Trophoblast cell (in vitro differentiated cells and primary cell): Measurements from ENCODE around the gene NOS2.

Experiments
- DNase-seq, 2 donors: peaks; one replicate each; pipeline ENCODE4 v3.0.0-alpha.2; 2016
- H2AFZ ChIP-seq: 2 replicates; pipeline ENCODE4 v1.6.1; 2013; ENCODE audit warnings: low read length, moderate library complexity, mild to moderate bottlenecking; ENCODE audit not compliant: insufficient read depth, poor library complexity
- H2AK5ac ChIP-seq: 2 replicates; pipeline ENCODE4 v1.6.1; 2013; ENCODE audit warnings: mild to moderate bottlenecking, low read length
- H2BK120ac ChIP-seq: 2 replicates; pipeline ENCODE4 v1.6.1; 2013; ENCODE audit warnings: low read length, mild to moderate bottlenecking, moderate library complexity; ENCODE audit not compliant: insufficient read depth, poor library complexity
- H2BK12ac ChIP-seq: 2 replicates; pipeline ENCODE4 v1.6.1; 2013; ENCODE audit warnings: mild to moderate bottlenecking, low read length, moderate library complexity
- H2BK5ac ChIP-seq: 2 replicates; pipeline ENCODE4 v1.6.1; 2013; ENCODE audit warnings: low read length, low read depth, moderate library complexity, mild to moderate bottlenecking; ENCODE audit not compliant: poor library complexity
- H3K14ac ChIP-seq: 2 replicates; pipeline ENCODE4 v1.6.1; 2013; ENCODE audit warnings: mild to moderate bottlenecking, low read length
- H3K18ac ChIP-seq: 2 replicates; pipeline ENCODE4 v1.6.1; 2013; ENCODE audit warnings: mild to moderate bottlenecking, low read length
- H3K23ac ChIP-seq: 2 replicates; pipeline ENCODE4 v1.6.1; 2013; ENCODE audit warnings: low read length
- H3K27ac ChIP-seq: 2 replicates; pipeline ENCODE4 v1.5.1; 2013; ENCODE audit warnings: low read depth, mild to moderate bottlenecking, inconsistent platforms, low read length, moderate library complexity
- H3K27me3 ChIP-seq: 2 replicates; pipeline ENCODE4 v1.6.1; 2013; ENCODE audit warnings: inconsistent platforms, mild to moderate bottlenecking, low read length, moderate library complexity; ENCODE audit not compliant: insufficient read depth
- H3K36me3 ChIP-seq, 2 experiments: 1 replicate in 1 of 2; 2 replicates in 1 of 2; pipeline ENCODE4 v1.6.1; 2013; ENCODE audit warnings: low read length in 2 of 2, mild to moderate bottlenecking in 2 of 2, moderate library complexity in 1 of 2; ENCODE audit not compliant: insufficient read depth in 2 of 2, control insufficient read depth in 1 of 2
- H3K4ac ChIP-seq: 2 replicates; pipeline ENCODE4 v1.6.1; 2013; ENCODE audit warnings: low read depth, mild to moderate bottlenecking, low read length, moderate library complexity
- H3K4me1 ChIP-seq, 2 experiments: 1 replicate in 1 of 2; 2 replicates in 1 of 2; pipeline ENCODE4 v1.6.1; 2013; ENCODE audit warnings: low read length in 2 of 2, mild to moderate bottlenecking in 2 of 2, moderate library complexity in 1 of 2; ENCODE audit not compliant: insufficient read depth in 2 of 2, control insufficient read depth in 1 of 2
- H3K4me2 ChIP-seq: 2 replicates; pipeline ENCODE4 v1.6.1; 2013; ENCODE audit warnings: inconsistent platforms, mild to moderate bottlenecking, low read length, moderate library complexity
- H3K4me3 ChIP-seq: 2 replicates; pipeline ENCODE4 v1.5.1; 2013; ENCODE audit warnings: mild to moderate bottlenecking, low read depth, low read length, inconsistent platforms
- H3K79me1 ChIP-seq: one replicate; pipeline ENCODE4 v1.6.1; 2013; ENCODE audit warnings: low read length
- H3K79me2 ChIP-seq: 2 replicates; pipeline ENCODE4 v1.6.1; 2013; ENCODE audit warnings: low read length, mild to moderate bottlenecking; ENCODE audit not compliant: control insufficient read depth, insufficient read depth, poor library complexity
- H3K9ac ChIP-seq: 2 replicates; pipeline ENCODE4 v1.6.1; 2013; ENCODE audit warnings: mild to moderate bottlenecking, low read length
- H3K9me3 ChIP-seq: 2 replicates; pipeline ENCODE4 v1.6.1; 2013; ENCODE audit warnings: low read depth, mild to moderate bottlenecking, control low read depth, inconsistent platforms, low read length; ENCODE audit not compliant: insufficient read depth
- H4K12ac ChIP-seq: 2 replicates; pipeline ENCODE4 v1.6.1; 2013; ENCODE audit warnings: low read depth, mild to moderate bottlenecking, low read length, moderate library complexity
- H4K8ac ChIP-seq: 2 replicates; pipeline ENCODE4 v1.6.1; 2013; ENCODE audit warnings: low read depth, mild to moderate bottlenecking, low read length, moderate library complexity
- H4K91ac ChIP-seq: one replicate; pipeline ENCODE4 v1.6.1; 2013; ENCODE audit warnings: low read depth, mild to moderate bottlenecking, low read length, moderate library complexity
- WGBS: extraction: QIAGEN DNeasy Blood & Tissue Kit; methylation state at CpG from one replicate; pipeline ENCODE4 v1.1.7; 2013; ENCODE audit warnings: missing lambda C conversion rate; ENCODE audit not compliant: insufficient read length, insufficient coverage; ENCODE audit errors: extremely low coverage; 5-methylcytosine and 5-hydroxymethylcytosine counted together

NOS2 gene

GRCh38 chr17:27759528-27759927 lies 40.8 kb downstream of the NOS2 start:
- Histone ChIP-seq H3K23ac (no peak overlapping the region), H3K4me1 (no peaks in the 10 kb centered on the region), H3K4ac (no peak overlapping the region), H3K79me1 (no peaks in the 10 kb centered on the region), H4K91ac (no peak overlapping the region), H2BK120ac (no peak overlapping the region), H3K18ac (no peak overlapping the region), H3K9me3 (no peaks in the 10 kb centered on the region), H2AFZ (no peak overlapping the region), H3K27me3 (no peaks in the 10 kb centered on the region), H3K79me2 (no peaks in the 10 kb centered on the region), H3K9ac (no peak overlapping the region), H2BK5ac (no peak overlapping the region), H3K36me3 (no peaks in the 10 kb centered on the region), H2BK12ac (no peak overlapping the region), H3K14ac (no peak overlapping the region), H3K4me3 (no peak overlapping the region), H2AK5ac (no peak overlapping the region), H4K12ac (no peak overlapping the region), H3K4me2 (no peak overlapping the region), H4K8ac (no peak overlapping the region), H3K27ac (no peak overlapping the region)
- no CpG with 5 or more reads among the region's 14 CpGs for WGBS
- DNase-seq = no peak

DNA sequence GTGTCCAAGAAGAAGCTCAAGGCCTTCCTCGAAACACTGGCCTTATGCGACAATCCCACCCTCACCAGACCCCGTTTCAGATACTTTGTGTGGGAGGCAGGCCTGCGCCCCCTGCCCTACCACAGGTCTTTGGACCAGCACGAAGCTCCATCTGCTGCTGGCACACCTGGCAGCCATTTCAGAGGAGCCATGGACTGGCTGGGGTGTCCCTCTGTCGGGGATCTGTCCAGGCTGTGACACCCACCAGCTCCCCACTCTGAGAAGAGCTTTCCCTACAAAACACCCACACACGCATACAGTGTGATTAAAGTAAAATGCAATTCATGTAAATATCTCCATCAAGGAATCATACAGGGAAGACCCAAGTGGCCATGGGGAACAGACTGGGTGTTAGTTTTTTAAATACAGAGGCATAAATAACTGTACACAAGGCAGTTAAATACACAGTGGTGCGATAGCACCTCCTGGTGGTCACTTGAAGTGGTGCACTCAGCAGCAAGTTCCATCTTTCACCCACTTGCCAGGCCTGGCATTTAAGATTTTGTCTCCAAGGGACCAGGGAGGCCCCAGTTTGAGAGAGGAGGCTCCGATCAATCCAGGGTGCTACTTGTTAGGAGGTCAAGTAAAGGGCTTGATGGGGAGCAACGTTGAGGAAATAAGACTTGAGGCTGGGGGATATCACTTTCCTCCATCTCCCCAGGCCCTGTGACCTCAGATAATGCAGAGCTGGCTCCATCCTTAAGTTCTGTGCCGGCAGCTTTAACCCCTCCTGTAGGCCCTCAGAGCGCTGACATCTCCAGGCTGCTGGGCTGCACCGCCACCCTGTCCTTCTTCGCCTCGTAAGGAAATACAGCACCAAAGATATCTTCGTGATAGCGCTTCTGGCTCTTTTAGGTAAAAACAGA lies 43.6 kb downstream of the NOS2 start:
- no peak overlapping the region for H3K23ac ChIP-seq
- no CpG with 5 or more reads among the region's 17 CpGs for WGBS
- no peaks in the 10 kb centered on the region for H3K9me3 ChIP-seq
- no peak overlapping the region for H2AK5ac ChIP-seq
- H4K12ac ChIP-seq = no peak overlapping the region
- H2BK12ac ChIP-seq = no peak overlapping the region
- no peaks in the 10 kb centered on the region for H3K4me1 ChIP-seq
- H3K18ac ChIP-seq = no peak overlapping the region
- no peak overlapping the region for H3K4me2 ChIP-seq
- H3K79me1 ChIP-seq = no peaks in the 10 kb centered on the region
- H3K79me2 ChIP-seq = no peaks in the 10 kb centered on the region
- no peak overlapping the region for H4K91ac ChIP-seq
- H3K9ac ChIP-seq = no peak overlapping the region
- DNase-seq = peak; percentile 47 to 85
- no peak overlapping the region for H3K4me3 ChIP-seq
- H2BK5ac ChIP-seq = no peak overlapping the region
- no peak overlapping the region for H2BK120ac ChIP-seq
- H3K14ac ChIP-seq = no peak overlapping the region
- H3K36me3 ChIP-seq = no peaks in the 10 kb centered on the region
- no peak overlapping the region for H2AFZ ChIP-seq
- no peaks in the 10 kb centered on the region for H3K27me3 ChIP-seq
- H3K27ac ChIP-seq = no peak overlapping the region
- no peak overlapping the region for H3K4ac ChIP-seq
- no peak overlapping the region for H4K8ac ChIP-seq

- Histone ChIP-seq H2BK120ac (no peak overlapping the region), H3K79me2 (no peaks in the 10 kb centered on the region), H3K4me2 (no peak overlapping the region), H3K9me3 (no peaks in the 10 kb centered on the region), H3K4me3 (no peak overlapping the region), H3K27me3 (no peaks in the 10 kb centered on the region), H3K79me1 (no peaks in the 10 kb centered on the region), H3K23ac (no peak overlapping the region), H4K8ac (no peak overlapping the region), H3K27ac (no peak overlapping the region), H3K18ac (no peak overlapping the region), H3K4me1 (no peaks in the 10 kb centered on the region), H3K36me3 (no peaks in the 10 kb centered on the region), H4K91ac (no peak overlapping the region), H2AK5ac (no peak overlapping the region), H3K14ac (no peak overlapping the region), H2AFZ (no peak overlapping the region), H3K4ac (no peak overlapping the region), H2BK5ac (no peak overlapping the region), H2BK12ac (no peak overlapping the region), H4K12ac (no peak overlapping the region), H3K9ac (no peak overlapping the region)
- no peak for DNase-seq
- no CpG with 5 or more reads among the region's 28 CpGs for WGBS
These were observed 44.4 kb downstream of the NOS2 start for GRCh38 chr17:27755706-27756466.

GRCh38 chr17:27754549-27754948 lies 45.8 kb downstream of the NOS2 start:
- H3K27ac ChIP-seq = no peak overlapping the region

More at GRCh38 chr17:27754549-27754948, 45.8 kb downstream of the NOS2 start:
- Histone ChIP-seq H4K12ac (no peak overlapping the region), H3K4me1 (no peaks in the 10 kb centered on the region), H3K23ac (no peak overlapping the region), H2AFZ (no peak overlapping the region), H2AK5ac (no peak overlapping the region), H2BK120ac (no peak overlapping the region), H3K79me2 (no peaks in the 10 kb centered on the region), H3K18ac (no peak overlapping the region), H4K8ac (no peak overlapping the region), H3K14ac (no peak overlapping the region), H3K9me3 (no peaks in the 10 kb centered on the region), H3K4me3 (no peak overlapping the region), H3K36me3 (no peaks in the 10 kb centered on the region), H3K9ac (no peak overlapping the region), H3K79me1 (no peaks in the 10 kb centered on the region), H2BK5ac (no peak overlapping the region), H2BK12ac (no peak overlapping the region), H4K91ac (no peak overlapping the region), H3K27me3 (no peaks in the 10 kb centered on the region), H3K4ac (no peak overlapping the region), H3K4me2 (no peak overlapping the region)
- DNase-seq = no peak
- WGBS = no CpG with 5 or more reads among the region's 8 CpGs
